C4-2B (cell line): ENCODE data around the gene PRKG1.

ENCODE experiments used
- ZFX ChIP-seq: fragments of 450-650 bp; IDR thresholded peaks from 2 replicates; pipeline ENCODE4 v1.6.1; 2017
- TF ChIP-seq, protein P1 (sequence below): fragments of 450-650 bp; conservative IDR thresholded peaks from 2 replicates; pipeline ENCODE4 v1.5.1; 2017; ENCODE audit warnings: mild to moderate bottlenecking

- TF ChIP-seq, protein P1, sequence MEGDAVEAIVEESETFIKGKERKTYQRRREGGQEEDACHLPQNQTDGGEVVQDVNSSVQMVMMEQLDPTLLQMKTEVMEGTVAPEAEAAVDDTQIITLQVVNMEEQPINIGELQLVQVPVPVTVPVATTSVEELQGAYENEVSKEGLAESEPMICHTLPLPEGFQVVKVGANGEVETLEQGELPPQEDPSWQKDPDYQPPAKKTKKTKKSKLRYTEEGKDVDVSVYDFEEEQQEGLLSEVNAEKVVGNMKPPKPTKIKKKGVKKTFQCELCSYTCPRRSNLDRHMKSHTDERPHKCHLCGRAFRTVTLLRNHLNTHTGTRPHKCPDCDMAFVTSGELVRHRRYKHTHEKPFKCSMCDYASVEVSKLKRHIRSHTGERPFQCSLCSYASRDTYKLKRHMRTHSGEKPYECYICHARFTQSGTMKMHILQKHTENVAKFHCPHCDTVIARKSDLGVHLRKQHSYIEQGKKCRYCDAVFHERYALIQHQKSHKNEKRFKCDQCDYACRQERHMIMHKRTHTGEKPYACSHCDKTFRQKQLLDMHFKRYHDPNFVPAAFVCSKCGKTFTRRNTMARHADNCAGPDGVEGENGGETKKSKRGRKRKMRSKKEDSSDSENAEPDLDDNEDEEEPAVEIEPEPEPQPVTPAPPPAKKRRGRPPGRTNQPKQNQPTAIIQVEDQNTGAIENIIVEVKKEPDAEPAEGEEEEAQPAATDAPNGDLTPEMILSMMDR: no peak
- no peak for TF ChIP-seq ZFX
These were observed 114.6 kb downstream of the PRKG1 start for GRCh38 chr10:51188866-51189265.
